Neural cell (in vitro differentiated cells): ENCODE results near the gene KYAT1.

ENCODE experiments used
- EZH2 ChIP-seq: fragments of 200-600, 300-800 bp; shearing (Covaris generic), sonication (generic); IDR thresholded peaks from 2 replicates; pipeline ENCODE4 v1.6.1; 2014; ENCODE audit warnings: antibody characterized with exemption, low read length, borderline replicate concordance, mild to moderate bottlenecking; ENCODE audit not compliant: insufficient read depth, poor library complexity, severe bottlenecking
- POLR2AphosphoS5 ChIP-seq: IDR thresholded peaks from 2 replicates; pipeline ENCODE4 v1.6.1; 2012
- TF ChIP-seq, protein P1 (sequence below): fragments of 450-650 bp; IDR thresholded peaks from 2 replicates; pipeline ENCODE4 v1.5.1; 2014; ENCODE audit warnings: antibody characterized with exemption, mild to moderate bottlenecking, moderate library complexity; ENCODE audit not compliant: poor library complexity, severe bottlenecking

GRCh38 chr9:128916745-128917144 lies 35.0 kb upstream of the KYAT1 start:
- TF ChIP-seq EZH2: no peak
- no peak for TF ChIP-seq POLR2AphosphoS5
- TF ChIP-seq, protein P1, sequence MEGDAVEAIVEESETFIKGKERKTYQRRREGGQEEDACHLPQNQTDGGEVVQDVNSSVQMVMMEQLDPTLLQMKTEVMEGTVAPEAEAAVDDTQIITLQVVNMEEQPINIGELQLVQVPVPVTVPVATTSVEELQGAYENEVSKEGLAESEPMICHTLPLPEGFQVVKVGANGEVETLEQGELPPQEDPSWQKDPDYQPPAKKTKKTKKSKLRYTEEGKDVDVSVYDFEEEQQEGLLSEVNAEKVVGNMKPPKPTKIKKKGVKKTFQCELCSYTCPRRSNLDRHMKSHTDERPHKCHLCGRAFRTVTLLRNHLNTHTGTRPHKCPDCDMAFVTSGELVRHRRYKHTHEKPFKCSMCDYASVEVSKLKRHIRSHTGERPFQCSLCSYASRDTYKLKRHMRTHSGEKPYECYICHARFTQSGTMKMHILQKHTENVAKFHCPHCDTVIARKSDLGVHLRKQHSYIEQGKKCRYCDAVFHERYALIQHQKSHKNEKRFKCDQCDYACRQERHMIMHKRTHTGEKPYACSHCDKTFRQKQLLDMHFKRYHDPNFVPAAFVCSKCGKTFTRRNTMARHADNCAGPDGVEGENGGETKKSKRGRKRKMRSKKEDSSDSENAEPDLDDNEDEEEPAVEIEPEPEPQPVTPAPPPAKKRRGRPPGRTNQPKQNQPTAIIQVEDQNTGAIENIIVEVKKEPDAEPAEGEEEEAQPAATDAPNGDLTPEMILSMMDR: no peak
